Measurements from ENCODE around the gene TOGARAM1. TPM values are rescaled to one million over a fixed set of nuclear protein-coding genes. Genes with fewer than 3 reads are reported as not detected.

Gene TOGARAM1
- total RNA-seq, 4 donors from 2014 or later: 16.3 to 33.3 (median 21.0) TPM

- TF ChIP-seq CTCF (IDR thresholded peaks at IDR 0.05; ENCODE audit: low read depth): no peak
These were observed 110.1 kb downstream of the TOGARAM1 start for GRCh38 chr14:45072126-45072525.

- no peak for TF ChIP-seq CTCF (IDR thresholded peaks at IDR 0.05; ENCODE audit: low read depth)
These were observed 111.4 kb downstream of the TOGARAM1 start for GRCh38 chr14:45073231-45073879.

GRCh38 chr14:45078323-45078722 is 116.3 kb downstream of the TOGARAM1 start:
- no peak for TF ChIP-seq CTCF (IDR thresholded peaks at IDR 0.05; ENCODE audit: low read depth)

GRCh38 chr14:45082420-45082819 is 120.4 kb downstream of the TOGARAM1 start:
- no peak for TF ChIP-seq CTCF (IDR thresholded peaks at IDR 0.05; ENCODE audit: low read depth)

GRCh38 chr14:45083617-45083975 is 121.6 kb downstream of the TOGARAM1 start:
- TF ChIP-seq CTCF (IDR thresholded peaks at IDR 0.05; ENCODE audit: low read depth): no peak

DNA sequence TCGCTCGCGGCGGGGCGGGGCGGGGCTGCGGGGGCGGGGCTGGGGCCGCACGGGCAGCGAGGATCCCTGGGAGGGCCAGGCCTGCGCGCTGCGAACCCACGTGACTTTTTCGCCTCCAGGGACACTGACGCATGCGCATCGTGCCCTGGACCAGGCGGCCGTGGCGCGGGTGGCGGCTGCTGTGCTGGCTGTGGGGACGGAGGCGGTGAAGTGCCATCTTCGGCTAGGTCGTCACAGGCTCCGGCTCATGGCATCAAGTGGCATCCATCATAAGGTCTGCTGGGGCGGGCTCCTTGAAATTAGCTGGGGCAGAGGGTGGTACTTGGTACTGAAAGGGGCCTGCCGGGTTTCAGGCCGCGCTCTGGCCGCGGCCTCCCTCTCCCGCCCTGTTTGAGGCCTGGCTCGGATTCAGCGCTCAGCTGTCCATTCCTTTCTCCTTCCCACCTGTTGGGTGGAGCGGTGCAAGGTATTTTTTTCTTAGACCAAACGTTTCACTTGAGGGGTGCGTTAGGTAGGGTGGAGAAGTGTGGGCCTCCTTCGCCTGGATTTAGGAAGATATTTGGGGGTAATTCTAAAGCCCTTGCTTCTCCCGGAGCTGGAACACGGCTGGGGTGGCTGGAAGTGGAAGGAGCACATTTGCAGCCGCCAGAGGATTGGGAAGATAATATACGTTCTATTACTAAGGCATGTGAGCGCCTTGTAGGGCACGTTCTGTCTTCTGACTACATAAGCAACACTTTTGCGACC is 122.2 kb downstream of the TOGARAM1 start, which contains the start of gene PRPF39:
PRPF39 (plus strand) TSS at position 141 of the 747 bp plus-strand sequence. CDS start 11,124 bp downstream, outside the sequence.
- TF ChIP-seq CTCF (IDR thresholded peaks at IDR 0.05; ENCODE audit: low read depth): no peak

GRCh38 chr14:45084946-45085346 is 123.0 kb downstream of the TOGARAM1 start:
- no peak for TF ChIP-seq CTCF (IDR thresholded peaks at IDR 0.05; ENCODE audit: low read depth)
